ENCODE measurements around the gene MRPS30.
"Not testable (repeated sequence)": the region's sequence is repeated elsewhere in the genome, so short reads cannot be mapped to it uniquely, and the experiment has no call there.

MRPS30 gene

GRCh38 chr5:44821164-44821563 is 12.4 kb downstream of the MRPS30 start:
- DNase-seq (ENCODE audit: low read depth): no peak

GRCh38 chr5:44824662-44825061 is 15.9 kb downstream of the MRPS30 start:
- DNase-seq (ENCODE audit: low read depth): not testable (repeated sequence)

GRCh38 chr5:44827681-44828080 is 18.9 kb downstream of the MRPS30 start:
- no peak for DNase-seq (ENCODE audit: low read depth)

GRCh38 chr5:44828719-44829118 is 20.0 kb downstream of the MRPS30 start:
- no peak for DNase-seq (ENCODE audit: low read depth)

GRCh38 chr5:44830951-44831350 is 22.2 kb downstream of the MRPS30 start:
- no peak for DNase-seq (ENCODE audit: low read depth)

GRCh38 chr5:44833249-44833648 is 24.5 kb downstream of the MRPS30 start:
- no peak for DNase-seq (ENCODE audit: low read depth)

- DNase-seq (ENCODE audit: low read depth): no peak
Measured at GRCh38 chr5:44835693-44836092, 26.9 kb downstream of the MRPS30 start.

GRCh38 chr5:44839018-44839681 is 30.4 kb downstream of the MRPS30 start:
- no peak for DNase-seq (ENCODE audit: low read depth)

GRCh38 chr5:44842496-44843282 is 33.9 kb downstream of the MRPS30 start:
- DNase-seq (ENCODE audit: low read depth): no peak

- DNase-seq (ENCODE audit: low read depth): no peak
Measured at GRCh38 chr5:44844744-44845143, 36.0 kb downstream of the MRPS30 start.

GRCh38 chr5:44845777-44846176 is 37.0 kb downstream of the MRPS30 start:
- DNase-seq (ENCODE audit: low read depth): no peak

GRCh38 chr5:44847206-44847852 is 38.6 kb downstream of the MRPS30 start:
- no peak for DNase-seq (ENCODE audit: low read depth)

GRCh38 chr5:44860267-44860666 is 51.5 kb downstream of the MRPS30 start:
- no peak for DNase-seq (ENCODE audit: low read depth)

GRCh38 chr5:44862808-44863207 is 54.1 kb downstream of the MRPS30 start:
- no peak for DNase-seq (ENCODE audit: low read depth)

Measured in stimulated activated CD8-positive, alpha-beta memory T cell treated with anti-CD3 and anti-CD28 coated beads, Interleukin-7, amount 100 ng/mL, for 24 hours (primary cell).